ENCODE results near the gene GRIN1. TPM values are rescaled to one million over a fixed set of nuclear protein-coding genes. Genes with fewer than 3 reads are reported as not detected.

The GRIN1 gene
- total and polyA plus RNA-seq, 10 of the 15 experiments (the other 5 are each of a cell fraction or from before 2014, with no cell fraction given), result 0.05 to 0.10 (median 0.06) TPM; not detected in 6

DNA sequence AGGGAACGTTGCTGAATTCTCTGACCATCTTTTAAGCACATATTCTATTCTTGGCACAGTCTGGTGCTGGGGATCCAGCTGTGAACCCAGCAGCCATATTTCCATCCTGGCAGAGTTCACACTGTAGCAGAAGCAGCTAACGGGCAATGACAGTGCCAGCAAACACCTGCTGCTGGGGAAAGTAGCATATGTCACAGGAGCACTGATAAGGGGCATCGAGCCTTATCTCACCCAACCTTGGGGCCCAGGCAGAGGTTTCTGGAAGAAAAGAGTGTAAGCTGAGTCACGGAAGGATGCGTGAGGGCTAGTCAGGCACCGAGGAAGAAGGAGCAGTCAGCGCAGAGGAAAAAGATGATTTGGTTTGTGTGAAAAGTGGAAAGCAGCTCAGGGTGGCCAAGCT is 67.6 kb downstream of the GRIN1 start (continued):
- no peak for TF ChIP-seq PML (IDR thresholded peaks at IDR 0.05; ENCODE audit: low read length)

GRCh38 chr9:137211532-137211931 is 72.6 kb downstream of the GRIN1 start:
- BruUV-seq (replicated peaks), result no TSS peak
- Histone ChIP-seq H3K9ac (ENCODE audit: control insufficient read depth, insufficient read depth, low read length) (no peak overlapping the region), H3K4me2 (ENCODE audit: control insufficient read depth, insufficient read depth) (no peak overlapping the region), H3K36me3 (ENCODE audit: control insufficient read depth in 2 of 2, insufficient read depth in 2 of 2, low read length in 1 of 2) (peaks cover 0 to 4% of the 10 kb centered on the region in 2 experiments; a peak in 3 of 4 replicates), H3K27me3 (replicated peaks in 1 of 2; ENCODE audit: control insufficient read depth in 2 of 2, insufficient read depth in 2 of 2, low read length in 1 of 2) (no peaks in the 10 kb centered on the region), H2AFZ (ENCODE audit: control insufficient read depth, low read depth, low read length) (no peak overlapping the region), H3K27ac (ENCODE audit: control insufficient read depth, insufficient read depth) (no peak overlapping the region), H3K4me3 (no peak overlapping the region), H3K79me2 (ENCODE audit: control insufficient read depth, insufficient read depth, low read length) (peaks cover 9% of the 10 kb centered on the region), H4K20me1 (ENCODE audit: control insufficient read depth, insufficient read depth) (no peaks in the 10 kb centered on the region), H3K4me1 (ENCODE audit: control insufficient read depth, insufficient read depth, low read length) (peaks cover 5% of the 10 kb centered on the region), H3K9me3 (replicated peaks; ENCODE audit: control insufficient read depth, insufficient read depth, low read length) (no peaks in the 10 kb centered on the region)
- POLR2A ChIA-PET, result no interaction called here
- SMC1A ChIA-PET (ENCODE audit: uncharacterized antibody, unreplicated experiment), result no interaction called here
- CTCF ChIA-PET, result no interaction called here
- DNase-seq (ENCODE audit: low read depth, low spot score), result no peak
- TF ChIP-seq, protein P1, sequence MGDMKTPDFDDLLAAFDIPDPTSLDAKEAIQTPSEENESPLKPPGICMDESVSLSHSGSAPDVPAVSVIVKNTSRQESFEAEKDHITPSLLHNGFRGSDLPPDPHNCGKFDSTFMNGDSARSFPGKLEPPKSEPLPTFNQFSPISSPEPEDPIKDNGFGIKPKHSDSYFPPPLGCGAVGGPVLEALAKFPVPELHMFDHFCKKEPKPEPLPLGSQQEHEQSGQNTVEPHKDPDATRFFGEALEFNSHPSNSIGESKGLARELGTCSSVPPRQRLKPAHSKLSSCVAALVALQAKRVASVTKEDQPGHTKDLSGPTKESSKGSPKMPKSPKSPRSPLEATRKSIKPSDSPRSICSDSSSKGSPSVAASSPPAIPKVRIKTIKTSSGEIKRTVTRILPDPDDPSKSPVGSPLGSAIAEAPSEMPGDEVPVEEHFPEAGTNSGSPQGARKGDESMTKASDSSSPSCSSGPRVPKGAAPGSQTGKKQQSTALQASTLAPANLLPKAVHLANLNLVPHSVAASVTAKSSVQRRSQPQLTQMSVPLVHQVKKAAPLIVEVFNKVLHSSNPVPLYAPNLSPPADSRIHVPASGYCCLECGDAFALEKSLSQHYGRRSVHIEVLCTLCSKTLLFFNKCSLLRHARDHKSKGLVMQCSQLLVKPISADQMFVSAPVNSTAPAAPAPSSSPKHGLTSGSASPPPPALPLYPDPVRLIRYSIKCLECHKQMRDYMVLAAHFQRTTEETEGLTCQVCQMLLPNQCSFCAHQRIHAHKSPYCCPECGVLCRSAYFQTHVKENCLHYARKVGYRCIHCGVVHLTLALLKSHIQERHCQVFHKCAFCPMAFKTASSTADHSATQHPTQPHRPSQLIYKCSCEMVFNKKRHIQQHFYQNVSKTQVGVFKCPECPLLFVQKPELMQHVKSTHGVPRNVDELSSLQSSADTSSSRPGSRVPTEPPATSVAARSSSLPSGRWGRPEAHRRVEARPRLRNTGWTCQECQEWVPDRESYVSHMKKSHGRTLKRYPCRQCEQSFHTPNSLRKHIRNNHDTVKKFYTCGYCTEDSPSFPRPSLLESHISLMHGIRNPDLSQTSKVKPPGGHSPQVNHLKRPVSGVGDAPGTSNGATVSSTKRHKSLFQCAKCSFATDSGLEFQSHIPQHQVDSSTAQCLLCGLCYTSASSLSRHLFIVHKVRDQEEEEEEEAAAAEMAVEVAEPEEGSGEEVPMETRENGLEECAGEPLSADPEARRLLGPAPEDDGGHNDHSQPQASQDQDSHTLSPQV (IDR thresholded peaks at IDR 0.05), result no peak
- TF ChIP-seq POLR2A (IDR thresholded peaks at IDR 0.05; ENCODE audit: low read depth, low read length) (peak; percentile 56; the same call in 1 of the 2 replicates), ESRRA (IDR thresholded peaks at IDR 0.05; ENCODE audit: low read length) (no peak), USF1 (IDR thresholded peaks at IDR 0.05; ENCODE audit: borderline replicate concordance, extremely low read length, insufficient read depth, low read depth, low read length) (no peak), HDAC2 (IDR thresholded peaks at IDR 0.05) (no peak)
- no peak for ATAC-seq
- RAD21 ChIA-PET (ENCODE audit: unreplicated experiment), result interaction anchor here (1.0 kb wide), 1 partner anchor 12 kb away, joined by 4 read pairs; no protein-coding TSS in a partner anchor
- in situ Hi-C loops (cut with MboI), result no loop called here
- no peak for FAIRE-seq
- intact Hi-C loops (cut with micrococcal nuclease; ENCODE audit: unreplicated experiment), result no loop called here
- 86% methylated on average over 13 of the region's 13 CpGs for whole genome bisulfite sequencing (ENCODE audit: insufficient coverage, insufficient replicate concordance, low lambda C conversion rate, missing lambda C conversion rate)
